WTC11 (cell line): ENCODE measurements around the gene SNRNP200. TPM values are rescaled to one million over a fixed set of nuclear protein-coding genes. Genes with fewer than 3 reads are reported as not detected.

Experiments used
- ATAC-seq: fragments of 200-7000 bp; cut with Tn5 transposase; 2 replicates; pipeline ENCODE4 v1.10.0; 2021; ENCODE audit warnings: mild to moderate bottlenecking, moderate library complexity
- CTCF ChIA-PET: fragments of 300-600 bp; sonication (Branson Sonifier 250); formaldehyde crosslinking; loops from one replicate; lab custom pipeline; 2021; ENCODE audit warnings: antibody characterized with exemption; lab: Charles Lee
- POLR2A ChIA-PET: fragments of 350-600 bp; sonication (Branson Sonifier 250); formaldehyde crosslinking; loops from one replicate; lab custom pipeline; 2021; ENCODE audit warnings: antibody characterized with exemption; lab: Charles Lee
- DNase-seq: peaks from one replicate; pipeline ENCODE4 v3.0.0; 2021; ENCODE audit warnings: low spot score
- H3K27ac Mint-ChIP-seq: 2 replicates; pipeline ENCODE4 v1.8.0; 2021; ENCODE audit warnings: mixed read lengths
- H3K27me3 Mint-ChIP-seq: 2 replicates; pipeline ENCODE4 v1.8.0; 2021; ENCODE audit warnings: low read depth, mild to moderate bottlenecking, moderate library complexity, mixed read lengths
- H3K36me3 Mint-ChIP-seq: 2 replicates; pipeline ENCODE4 v1.8.0; 2021; ENCODE audit warnings: mixed read lengths
- H3K4me1 Mint-ChIP-seq: 2 replicates; pipeline ENCODE4 v1.8.0; 2022; ENCODE audit warnings: mixed read lengths
- H3K4me3 Mint-ChIP-seq: 2 replicates; pipeline ENCODE4 v1.8.0; 2021; ENCODE audit warnings: mild to moderate bottlenecking, moderate library complexity, mixed read lengths
- H3K9me3 Mint-ChIP-seq: 2 replicates; pipeline ENCODE4 v1.8.0; 2021; ENCODE audit warnings: mixed read lengths
- ATF6 ChIP-seq: sonication (generic); formaldehyde crosslinking; IDR thresholded peaks from 2 replicates; pipeline ENCODE4 v1.8.1; 2023; ENCODE audit warnings: mild to moderate bottlenecking, missing genetic modification reagents
- CREB1 ChIP-seq: sonication (generic); formaldehyde crosslinking; IDR thresholded peaks from 2 replicates; pipeline ENCODE4 v1.8.0; 2023; ENCODE audit warnings: mild to moderate bottlenecking, missing genetic modification reagents
- CREM ChIP-seq: sonication (generic); formaldehyde crosslinking; IDR thresholded peaks from 2 replicates; pipeline ENCODE4 v1.8.1; 2022; ENCODE audit warnings: mild to moderate bottlenecking, missing genetic modification reagents, moderate library complexity
- CTCF ChIP-seq: fragments of 200-600 bp; IDR thresholded peaks from 2 replicates; pipeline ENCODE4 v1.8.0; 2022; ENCODE audit warnings: antibody characterized with exemption
- ETV6 ChIP-seq: sonication (generic); formaldehyde crosslinking; IDR thresholded peaks from 2 replicates; pipeline ENCODE4 v1.8.1; 2022; ENCODE audit warnings: mild to moderate bottlenecking, missing genetic modification reagents
- FOXP1 ChIP-seq: sonication (generic); formaldehyde crosslinking; IDR thresholded peaks from 2 replicates; pipeline ENCODE4 v1.8.0; 2022; ENCODE audit warnings: missing genetic modification reagents, mild to moderate bottlenecking, moderate library complexity, borderline replicate concordance
- GABPB1 ChIP-seq: sonication (generic); formaldehyde crosslinking; IDR thresholded peaks from 2 replicates; pipeline ENCODE4 v1.8.1; 2023; ENCODE audit warnings: mild to moderate bottlenecking, missing genetic modification reagents
- GRHL2 ChIP-seq: fragments of 250-450 bp; sonication (Bioruptor Pico); IDR thresholded peaks from 2 replicates; pipeline ENCODE4 v1.8.0; 2022; ENCODE audit warnings: mild to moderate bottlenecking, moderate library complexity; ENCODE audit not compliant: insufficient replicate concordance, severe bottlenecking
- JAZF1 ChIP-seq: fragments of 250-450 bp; sonication (Bioruptor Pico); IDR thresholded peaks from 2 replicates; pipeline ENCODE4 v1.9.0; 2021; ENCODE audit warnings: moderate library complexity, mild to moderate bottlenecking, inconsistent platforms
- KAT7 ChIP-seq: sonication (generic); formaldehyde crosslinking; IDR thresholded peaks from 2 replicates; pipeline ENCODE4 v1.8.1; 2023; ENCODE audit warnings: missing genetic modification reagents, mild to moderate bottlenecking, borderline replicate concordance
- NR2C2 ChIP-seq: sonication (generic); formaldehyde crosslinking; IDR thresholded peaks from 2 replicates; pipeline ENCODE4 v1.8.0; 2022; ENCODE audit warnings: mild to moderate bottlenecking, missing genetic modification reagents
- NR3C1 ChIP-seq: sonication (generic); formaldehyde crosslinking; conservative IDR thresholded peaks from 2 replicates; pipeline ENCODE4 v1.8.1; 2023; ENCODE audit warnings: low read depth, mild to moderate bottlenecking, missing genetic modification reagents
- PRDM15 ChIP-seq: sonication (generic); formaldehyde crosslinking; IDR thresholded peaks from 2 replicates; pipeline ENCODE4 v1.8.0; 2022; ENCODE audit warnings: missing genetic modification reagents
- RORB ChIP-seq: fragments of 250-450 bp; sonication (Bioruptor Pico); IDR thresholded peaks from 2 replicates; pipeline ENCODE4 v1.9.0; 2021; ENCODE audit warnings: mild to moderate bottlenecking
- SP1 ChIP-seq: sonication (generic); formaldehyde crosslinking; conservative IDR thresholded peaks from 2 replicates; pipeline ENCODE4 v1.8.1; 2022; ENCODE audit warnings: missing genetic modification reagents
- TEAD1 ChIP-seq: sonication (generic); formaldehyde crosslinking; IDR thresholded peaks from 2 replicates; pipeline ENCODE4 v1.8.0; 2022; ENCODE audit warnings: mild to moderate bottlenecking, missing genetic modification reagents
- TEAD4 ChIP-seq: sonication (generic); formaldehyde crosslinking; IDR thresholded peaks from 2 replicates; pipeline ENCODE4 v1.8.0; 2022; ENCODE audit warnings: mild to moderate bottlenecking, missing genetic modification reagents
- ZMAT4 ChIP-seq: fragments of 250-450 bp; sonication (Bioruptor Pico); IDR thresholded peaks from 2 replicates; pipeline ENCODE4 v1.9.0; 2021; ENCODE audit warnings: mild to moderate bottlenecking
- total RNA-seq: library from RNA; stranded (reverse); gene quantifications from 3 replicates; pipeline ENCODE4 v1.2.3, GENCODE V29; 2021
- TF ChIP-seq, protein P1 (sequence below): sonication (generic); formaldehyde crosslinking; IDR thresholded peaks from 2 replicates; pipeline ENCODE4 v1.8.0; 2022; ENCODE audit warnings: mild to moderate bottlenecking, missing genetic modification reagents
- TF ChIP-seq, protein P2 (sequence below): sonication (generic); formaldehyde crosslinking; IDR thresholded peaks from 2 replicates; pipeline ENCODE4 v1.8.1; 2022; ENCODE audit warnings: mild to moderate bottlenecking, missing genetic modification reagents, moderate library complexity, borderline replicate concordance
- TF ChIP-seq, protein P3 (sequence below): fragments of 250-450 bp; sonication (Bioruptor Pico); IDR thresholded peaks from 2 replicates; pipeline ENCODE4 v1.9.0; 2021; ENCODE audit warnings: mild to moderate bottlenecking
- TF ChIP-seq, protein P4 (sequence below): sonication (generic); formaldehyde crosslinking; IDR thresholded peaks from 2 replicates; pipeline ENCODE4 v1.8.0; 2022; ENCODE audit warnings: mild to moderate bottlenecking, missing genetic modification reagents

The SNRNP200 gene
- total RNA-seq, 1 experiment from 2014 or later, result 226 TPM

DNA sequence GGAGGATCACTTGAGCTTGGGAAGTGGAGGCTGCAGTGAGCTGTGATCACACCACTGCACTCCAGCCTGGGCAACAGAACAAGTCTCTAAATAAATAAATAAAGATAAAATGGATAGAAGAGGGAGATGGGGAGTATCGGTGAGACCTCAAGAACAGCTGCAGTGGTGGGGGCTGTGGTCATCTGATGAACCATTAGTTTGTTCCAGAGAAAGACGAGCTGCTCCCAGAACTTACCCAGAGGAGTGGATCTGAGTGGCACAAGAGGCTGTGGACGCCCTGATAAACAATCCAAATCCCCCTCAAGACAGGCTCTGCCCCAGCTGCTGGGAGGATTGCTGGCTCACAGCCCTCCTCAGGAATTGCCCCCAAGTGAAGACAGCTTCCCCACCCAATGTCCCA, 66.3 kb downstream of the SNRNP200 start:
- CTCF ChIA-PET, result interaction anchor here (0.9 to 1.3 kb wide), 2 partner anchors 22 to 246 kb away, joined by 4 to 6 read pairs; no protein-coding TSS in a partner anchor
- POLR2A ChIA-PET, result interaction anchor here (1.2 kb wide), 1 partner anchor 30 kb away, joined by 3 read pairs; the partner anchor contains the start of gene STARD7
- Mint-ChIP-seq H3K36me3 (no peaks in the 10 kb centered on the region), H3K4me1 (peaks cover 11% of the 10 kb centered on the region), H3K27ac (no peak overlapping the region), H3K4me3 (no peak overlapping the region), H3K9me3 (no peaks in the 10 kb centered on the region), H3K27me3 (no peaks in the 10 kb centered on the region)
- DNase-seq, result no peak
- TF ChIP-seq, protein P1, sequence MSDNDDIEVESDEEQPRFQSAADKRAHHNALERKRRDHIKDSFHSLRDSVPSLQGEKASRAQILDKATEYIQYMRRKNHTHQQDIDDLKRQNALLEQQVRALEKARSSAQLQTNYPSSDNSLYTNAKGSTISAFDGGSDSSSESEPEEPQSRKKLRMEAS, result no peak
- TF ChIP-seq KAT7 (no peak), SP1 (CRISPR knock-in tag) (no peak), TEAD1 (no peak), CREM (CRISPR knock-in tag) (no peak), ATF6 (CRISPR knock-in tag) (no peak), FOXP1 (CRISPR knock-in tag) (no peak), TEAD4 (no peak), PRDM15 (no peak)
- TF ChIP-seq, protein P2, sequence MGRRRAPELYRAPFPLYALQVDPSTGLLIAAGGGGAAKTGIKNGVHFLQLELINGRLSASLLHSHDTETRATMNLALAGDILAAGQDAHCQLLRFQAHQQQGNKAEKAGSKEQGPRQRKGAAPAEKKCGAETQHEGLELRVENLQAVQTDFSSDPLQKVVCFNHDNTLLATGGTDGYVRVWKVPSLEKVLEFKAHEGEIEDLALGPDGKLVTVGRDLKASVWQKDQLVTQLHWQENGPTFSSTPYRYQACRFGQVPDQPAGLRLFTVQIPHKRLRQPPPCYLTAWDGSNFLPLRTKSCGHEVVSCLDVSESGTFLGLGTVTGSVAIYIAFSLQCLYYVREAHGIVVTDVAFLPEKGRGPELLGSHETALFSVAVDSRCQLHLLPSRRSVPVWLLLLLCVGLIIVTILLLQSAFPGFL, result no peak
- TF ChIP-seq, protein P3, sequence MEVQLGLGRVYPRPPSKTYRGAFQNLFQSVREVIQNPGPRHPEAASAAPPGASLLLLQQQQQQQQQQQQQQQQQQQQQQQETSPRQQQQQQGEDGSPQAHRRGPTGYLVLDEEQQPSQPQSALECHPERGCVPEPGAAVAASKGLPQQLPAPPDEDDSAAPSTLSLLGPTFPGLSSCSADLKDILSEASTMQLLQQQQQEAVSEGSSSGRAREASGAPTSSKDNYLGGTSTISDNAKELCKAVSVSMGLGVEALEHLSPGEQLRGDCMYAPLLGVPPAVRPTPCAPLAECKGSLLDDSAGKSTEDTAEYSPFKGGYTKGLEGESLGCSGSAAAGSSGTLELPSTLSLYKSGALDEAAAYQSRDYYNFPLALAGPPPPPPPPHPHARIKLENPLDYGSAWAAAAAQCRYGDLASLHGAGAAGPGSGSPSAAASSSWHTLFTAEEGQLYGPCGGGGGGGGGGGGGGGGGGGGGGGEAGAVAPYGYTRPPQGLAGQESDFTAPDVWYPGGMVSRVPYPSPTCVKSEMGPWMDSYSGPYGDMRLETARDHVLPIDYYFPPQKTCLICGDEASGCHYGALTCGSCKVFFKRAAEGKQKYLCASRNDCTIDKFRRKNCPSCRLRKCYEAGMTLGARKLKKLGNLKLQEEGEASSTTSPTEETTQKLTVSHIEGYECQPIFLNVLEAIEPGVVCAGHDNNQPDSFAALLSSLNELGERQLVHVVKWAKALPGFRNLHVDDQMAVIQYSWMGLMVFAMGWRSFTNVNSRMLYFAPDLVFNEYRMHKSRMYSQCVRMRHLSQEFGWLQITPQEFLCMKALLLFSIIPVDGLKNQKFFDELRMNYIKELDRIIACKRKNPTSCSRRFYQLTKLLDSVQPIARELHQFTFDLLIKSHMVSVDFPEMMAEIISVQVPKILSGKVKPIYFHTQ (CRISPR knock-in tag), result no peak
- no peak for ATAC-seq

DNA sequence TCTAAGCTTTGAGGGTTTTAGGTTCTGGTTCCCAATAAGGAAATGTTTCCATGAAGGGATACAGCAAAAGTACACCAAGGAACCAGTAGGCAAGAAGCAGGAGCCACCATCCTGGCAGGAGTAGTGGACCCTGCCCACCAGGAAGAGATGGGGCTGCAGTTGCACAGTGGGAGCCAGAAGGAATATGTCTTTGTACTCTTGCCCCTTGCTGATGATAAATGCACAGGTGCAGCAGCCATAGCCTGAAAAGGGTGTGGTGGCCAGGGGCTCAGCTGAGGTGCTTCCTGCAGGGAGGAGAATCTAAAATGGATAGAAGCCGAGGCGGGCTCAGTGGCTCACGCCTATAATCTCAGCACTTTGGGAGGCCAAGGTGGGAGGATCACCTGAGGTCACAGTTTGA, 67.1 kb downstream of the SNRNP200 start:
- no peak for DNase-seq
- H3K4me1 Mint-ChIP-seq, result peaks cover 13% of the 10 kb centered on the region
- POLR2A ChIA-PET, result no interaction called here
- no peaks in the 10 kb centered on the region for H3K36me3 Mint-ChIP-seq
- no peaks in the 10 kb centered on the region for H3K9me3 Mint-ChIP-seq
- H3K4me3 Mint-ChIP-seq, result no peak overlapping the region
- no peak for ATAC-seq
- CTCF ChIA-PET, result no interaction called here
- no peak overlapping the region for H3K27ac Mint-ChIP-seq
- no peaks in the 10 kb centered on the region for H3K27me3 Mint-ChIP-seq
- TF ChIP-seq ATF6 (CRISPR knock-in tag) (no peak), JAZF1 (CRISPR knock-in tag) (no peak), CREB1 (CRISPR knock-in tag) (no peak), ETV6 (CRISPR knock-in tag) (no peak), NR2C2 (no peak), CTCF (no peak), ZMAT4 (CRISPR knock-in tag) (no peak), RORB (no peak), NR3C1 (CRISPR knock-in tag) (no peak), GRHL2 (CRISPR knock-in tag) (no peak), GABPB1 (no peak)
- TF ChIP-seq, protein P4, sequence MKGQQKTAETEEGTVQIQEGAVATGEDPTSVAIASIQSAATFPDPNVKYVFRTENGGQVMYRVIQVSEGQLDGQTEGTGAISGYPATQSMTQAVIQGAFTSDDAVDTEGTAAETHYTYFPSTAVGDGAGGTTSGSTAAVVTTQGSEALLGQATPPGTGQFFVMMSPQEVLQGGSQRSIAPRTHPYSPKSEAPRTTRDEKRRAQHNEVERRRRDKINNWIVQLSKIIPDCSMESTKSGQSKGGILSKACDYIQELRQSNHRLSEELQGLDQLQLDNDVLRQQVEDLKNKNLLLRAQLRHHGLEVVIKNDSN (CRISPR knock-in tag), result no peak
